ENCODE data around the gene HDGFL2.

Gene HDGFL2

GRCh38 chr19:4499318-4499717 lies 27.2 kb downstream of the HDGFL2 start:
- no peak for DNase-seq (ENCODE audit: low read depth in 2 of 2)

- DNase-seq (ENCODE audit: low read depth in 2 of 2) = no peak
Measured at GRCh38 chr19:4499855-4500254, 27.8 kb downstream of the HDGFL2 start.

- no peak for DNase-seq (ENCODE audit: low read depth in 2 of 2)
Measured at GRCh38 chr19:4500841-4501591, 28.9 kb downstream of the HDGFL2 start.

- no peak for DNase-seq (ENCODE audit: low read depth in 2 of 2)
Measured at GRCh38 chr19:4501691-4502090, 29.6 kb downstream of the HDGFL2 start.

- DNase-seq (ENCODE audit: low read depth in 2 of 2) = no peak
Measured at GRCh38 chr19:4502282-4503131, 30.4 kb downstream of the HDGFL2 start.

GRCh38 chr19:4503132-4503824 lies 31.2 kb downstream of the HDGFL2 start:
- no peak for DNase-seq (ENCODE audit: low read depth in 2 of 2)

GRCh38 chr19:4503825-4504170 lies 31.7 kb downstream of the HDGFL2 start:
- DNase-seq (ENCODE audit: low read depth in 2 of 2) = no peak

GRCh38 chr19:4504297-4504701 lies 32.2 kb downstream of the HDGFL2 start:
- DNase-seq (ENCODE audit: low read depth in 2 of 2) = no peak

GRCh38 chr19:4504891-4505569 lies 32.9 kb downstream of the HDGFL2 start:
- DNase-seq (ENCODE audit: low read depth in 2 of 2) = no peak

- DNase-seq (ENCODE audit: low read depth in 2 of 2) = no peak
Measured at GRCh38 chr19:4505570-4506448, 33.7 kb downstream of the HDGFL2 start.

GRCh38 chr19:4506449-4507149 lies 34.5 kb downstream of the HDGFL2 start:
- DNase-seq (ENCODE audit: low read depth in 2 of 2) = no peak

GRCh38 chr19:4507150-4507452 lies 35.0 kb downstream of the HDGFL2 start:
- no peak for DNase-seq (ENCODE audit: low read depth in 2 of 2)

GRCh38 chr19:4507804-4508203 lies 35.7 kb downstream of the HDGFL2 start:
- no peak for DNase-seq (ENCODE audit: low read depth in 2 of 2)

- no peak for DNase-seq (ENCODE audit: low read depth in 2 of 2)
Measured at GRCh38 chr19:4508698-4509097, 36.6 kb downstream of the HDGFL2 start.

- DNase-seq (ENCODE audit: low read depth in 2 of 2) = no peak
Measured at GRCh38 chr19:4510435-4511255, 38.5 kb downstream of the HDGFL2 start.

- DNase-seq (ENCODE audit: low read depth in 2 of 2) = no peak
Measured at GRCh38 chr19:4511300-4512054, 39.4 kb downstream of the HDGFL2 start.

GRCh38 chr19:4512070-4512469 lies 40.0 kb downstream of the HDGFL2 start:
- no peak for DNase-seq (ENCODE audit: low read depth in 2 of 2)

GRCh38 chr19:4513248-4513647 lies 41.2 kb downstream of the HDGFL2 start:
- no peak for DNase-seq (ENCODE audit: low read depth in 2 of 2)

GRCh38 chr19:4515732-4516131 lies 43.6 kb downstream of the HDGFL2 start:
- DNase-seq (ENCODE audit: low read depth in 2 of 2) = no peak

Measured in stimulated activated CD4-positive, alpha-beta T cell treated with anti-CD3 and anti-CD28 coated beads, Interleukin-4, amount 100 ng/mL, for 48 hours (primary cell).